HG03108 (cell line): ENCODE data around the gene CDS1.
"Not testable (repeated sequence)": the region's sequence is repeated elsewhere in the genome, so short reads cannot be mapped to it uniquely, and the experiment has no call there.

ENCODE experiments used
- ATAC-seq: cut with Tn5 transposase; IDR thresholded peaks from one replicate; pipeline ENCODE4 v1.9.1; 2021; ENCODE audit warnings: moderate library complexity; ENCODE audit not compliant: unreplicated experiment

The CDS1 gene

GRCh38 chr4:84669201-84669600 is 86.3 kb downstream of the CDS1 start:
- no peak for ATAC-seq

DNA sequence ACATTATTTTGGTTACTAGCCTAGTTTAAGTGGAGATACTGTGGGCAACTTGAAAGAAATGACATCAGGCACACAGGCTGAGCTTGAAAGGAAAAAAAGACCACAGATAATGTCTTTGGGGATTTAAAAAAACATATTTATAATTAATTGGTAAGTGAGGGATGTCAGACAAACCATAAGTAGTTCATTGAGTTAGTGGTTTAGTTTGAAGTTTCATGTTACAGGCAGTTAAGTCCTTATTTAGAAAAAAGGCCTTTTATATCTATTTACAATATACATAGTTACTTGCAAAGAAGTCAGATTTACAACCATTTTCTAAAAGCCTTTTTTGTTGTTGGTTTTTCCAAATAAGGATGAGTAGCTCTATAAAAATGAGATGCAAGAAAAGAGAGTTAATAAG is 89.2 kb downstream of the CDS1 start:
- ATAC-seq, result no peak

- ATAC-seq, result no peak
Observed at GRCh38 chr4:84673475-84674240, 90.7 kb downstream of the CDS1 start.

DNA sequence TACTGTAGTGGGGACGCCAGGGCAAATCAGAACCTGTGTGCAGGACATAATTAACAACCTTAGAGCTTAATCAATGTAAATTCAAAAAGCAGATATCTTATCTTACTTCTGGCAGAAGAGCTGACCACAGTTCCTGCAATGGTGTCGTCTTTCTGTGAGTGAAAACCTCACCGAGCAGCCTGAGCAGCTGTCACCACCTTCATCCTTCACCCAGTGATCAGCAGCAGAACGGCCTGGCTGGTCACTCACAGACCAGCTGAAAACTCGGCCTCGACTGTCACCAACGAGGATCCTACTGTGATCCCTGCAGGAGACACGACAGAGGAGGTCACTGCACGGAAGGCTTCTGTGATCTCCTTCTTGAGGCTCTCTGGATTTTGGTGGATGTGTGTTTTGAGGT is 94.2 kb downstream of the CDS1 start:
- no peak for ATAC-seq

GRCh38 chr4:84677995-84678394 is 95.1 kb downstream of the CDS1 start:
- no peak for ATAC-seq

DNA sequence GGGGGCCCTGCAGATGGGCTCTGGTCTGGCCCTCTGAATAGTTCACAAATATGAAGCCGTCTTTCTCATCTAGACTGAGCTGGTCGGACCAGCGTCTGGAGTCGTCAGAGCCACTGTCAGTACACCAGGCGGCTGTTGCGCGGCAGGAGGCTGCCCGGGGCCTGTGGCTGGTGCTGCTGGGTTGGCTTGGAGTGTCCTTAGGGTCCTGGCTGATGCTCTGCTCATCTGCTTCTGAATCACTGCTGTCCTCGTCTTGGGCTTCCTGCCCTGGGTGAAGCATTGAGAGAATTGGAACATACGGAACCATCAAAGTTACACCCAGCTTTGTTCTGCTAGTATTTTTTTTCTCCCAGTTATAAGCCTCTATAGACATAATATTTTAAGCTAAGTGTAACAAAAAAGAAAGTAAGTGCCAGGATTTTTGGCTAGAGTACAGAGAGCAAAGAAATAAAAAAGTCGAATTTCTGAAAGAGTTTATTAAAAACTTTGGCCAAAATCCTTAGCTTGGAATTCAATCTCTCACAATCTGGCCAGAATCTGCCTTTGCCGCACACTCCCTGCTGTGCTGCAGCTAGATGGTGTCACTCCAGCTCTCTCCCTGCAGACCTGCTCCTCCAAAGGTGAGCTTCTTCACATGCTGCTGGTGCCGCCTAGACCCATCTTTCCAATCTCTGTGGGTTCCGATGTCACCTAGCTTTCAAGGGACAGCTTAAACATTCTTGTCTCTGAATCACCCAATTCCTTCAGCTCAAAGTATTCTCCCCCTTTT is 96.2 kb downstream of the CDS1 start:
- ATAC-seq, result no peak

DNA sequence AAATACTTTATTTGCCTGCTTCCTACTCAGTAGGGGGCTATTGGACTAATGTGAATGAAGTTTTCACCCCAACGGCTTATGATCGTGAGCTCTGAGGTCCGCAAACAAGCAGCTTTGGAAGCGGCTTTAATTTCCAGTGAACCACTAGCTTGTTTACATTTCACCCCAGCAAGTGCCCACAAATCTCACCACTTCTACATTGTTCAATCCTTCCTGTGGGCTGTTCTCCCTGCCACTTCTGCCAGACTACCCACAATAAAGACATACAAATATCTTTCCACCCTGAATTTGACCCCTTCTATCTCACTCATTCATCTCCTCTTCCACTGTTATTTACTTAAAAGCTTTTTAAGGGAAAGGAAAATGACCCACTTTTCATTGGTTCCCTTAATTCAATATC is 98.0 kb downstream of the CDS1 start:
- no peak for ATAC-seq

GRCh38 chr4:84681486-84682274 is 98.8 kb downstream of the CDS1 start:
- ATAC-seq, result no peak

DNA sequence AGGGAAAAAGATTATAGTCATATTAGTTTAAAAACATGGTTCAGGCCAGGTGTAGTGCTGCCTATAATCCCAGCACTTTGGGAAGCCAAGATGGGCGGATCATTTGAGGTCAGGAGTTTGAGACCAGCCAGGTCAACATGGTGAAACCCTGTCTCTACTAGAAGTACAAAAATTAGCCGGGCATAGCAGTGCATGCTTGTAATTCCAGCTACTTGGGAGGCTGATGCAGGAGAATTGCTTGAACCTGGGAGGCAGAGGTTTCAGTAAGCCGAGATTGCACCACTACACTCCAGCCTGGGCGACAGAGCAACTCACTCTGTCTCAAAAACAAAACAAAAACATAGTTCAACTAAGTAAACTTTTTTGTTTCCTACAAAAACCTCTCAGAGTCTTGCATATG is 99.7 kb downstream of the CDS1 start:
- ATAC-seq, result not testable (repeated sequence)

DNA sequence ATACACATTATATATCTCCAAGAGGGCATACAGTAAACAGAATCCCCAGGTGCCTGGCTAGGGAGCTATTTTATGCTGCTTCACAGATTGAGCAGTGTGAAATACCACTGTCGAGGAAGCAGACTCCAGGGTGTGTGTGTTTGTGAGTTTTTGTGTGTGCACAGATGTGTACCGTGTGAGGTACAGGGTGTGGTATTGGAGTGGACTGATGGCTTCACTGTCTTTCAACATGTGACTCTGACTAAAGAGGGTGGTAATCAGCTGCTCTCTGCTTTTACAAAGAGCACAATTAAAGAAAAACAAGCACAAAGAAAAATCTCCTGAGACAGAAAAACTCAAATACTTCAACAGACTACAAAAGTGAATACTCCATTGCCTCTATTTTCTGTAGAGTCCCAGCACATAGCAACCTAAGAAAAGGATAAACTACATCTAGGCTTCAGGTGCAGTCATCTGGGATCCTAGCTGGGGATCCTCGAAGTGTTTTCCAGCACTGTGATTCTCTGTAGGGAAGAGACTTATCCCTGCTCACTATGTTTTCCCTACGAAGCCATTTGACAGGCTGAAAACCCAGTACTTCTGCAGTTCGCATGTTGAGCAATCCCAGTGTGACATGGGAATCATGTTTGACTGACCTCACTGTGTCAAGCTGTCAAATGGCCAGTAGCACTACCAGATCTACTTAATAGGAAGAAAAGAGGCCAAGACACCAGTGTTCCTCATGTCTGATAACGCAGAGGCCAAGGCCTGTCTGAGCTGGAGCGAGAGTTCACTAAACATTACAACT is 100.3 kb downstream of the CDS1 start:
- ATAC-seq, result no peak

- no peak for ATAC-seq
Observed at GRCh38 chr4:84684361-84684760, 101.4 kb downstream of the CDS1 start.

DNA sequence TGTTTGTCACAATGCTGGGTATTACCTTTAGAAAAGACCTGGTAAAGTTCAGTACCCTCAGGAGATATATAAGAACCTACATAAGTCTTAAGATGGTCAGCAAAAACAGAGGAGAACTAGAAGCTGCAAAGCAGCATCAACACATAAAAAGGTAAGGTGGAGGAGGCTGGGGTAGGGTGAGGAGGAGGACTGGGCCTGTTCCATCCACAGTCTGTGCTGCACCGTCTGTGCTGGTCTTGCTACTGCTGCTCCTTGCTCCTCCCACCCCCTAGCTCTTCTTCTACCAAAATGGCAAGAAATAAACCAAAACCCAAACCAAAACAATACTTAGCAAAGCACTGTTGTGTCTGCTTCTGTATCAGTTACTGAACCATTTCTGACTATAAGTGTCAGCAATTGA is 102.2 kb downstream of the CDS1 start:
- ATAC-seq, result no peak

GRCh38 chr4:84688605-84689004 is 105.7 kb downstream of the CDS1 start:
- ATAC-seq, result no peak

GRCh38 chr4:84689197-84689596 is 106.3 kb downstream of the CDS1 start:
- ATAC-seq, result no peak

DNA sequence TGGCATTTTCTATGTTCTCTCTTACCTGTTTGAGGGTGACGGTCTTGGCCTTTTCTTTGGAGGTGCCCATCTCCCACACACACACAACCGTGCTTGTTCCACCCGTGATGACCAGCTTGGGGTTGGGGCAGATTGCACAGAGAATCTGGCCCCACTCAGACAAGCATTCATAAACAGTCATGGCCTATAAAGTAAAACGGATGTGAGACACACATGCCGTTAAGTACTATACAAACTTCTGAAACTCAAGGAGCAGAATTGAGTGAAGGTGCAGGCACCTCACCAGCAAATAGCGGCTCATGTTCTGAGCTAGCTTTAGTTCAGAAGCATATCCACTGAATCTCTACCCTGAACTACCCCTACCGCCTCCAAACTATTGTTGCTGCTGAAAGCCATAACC is 107.6 kb downstream of the CDS1 start:
- ATAC-seq, result no peak

DNA sequence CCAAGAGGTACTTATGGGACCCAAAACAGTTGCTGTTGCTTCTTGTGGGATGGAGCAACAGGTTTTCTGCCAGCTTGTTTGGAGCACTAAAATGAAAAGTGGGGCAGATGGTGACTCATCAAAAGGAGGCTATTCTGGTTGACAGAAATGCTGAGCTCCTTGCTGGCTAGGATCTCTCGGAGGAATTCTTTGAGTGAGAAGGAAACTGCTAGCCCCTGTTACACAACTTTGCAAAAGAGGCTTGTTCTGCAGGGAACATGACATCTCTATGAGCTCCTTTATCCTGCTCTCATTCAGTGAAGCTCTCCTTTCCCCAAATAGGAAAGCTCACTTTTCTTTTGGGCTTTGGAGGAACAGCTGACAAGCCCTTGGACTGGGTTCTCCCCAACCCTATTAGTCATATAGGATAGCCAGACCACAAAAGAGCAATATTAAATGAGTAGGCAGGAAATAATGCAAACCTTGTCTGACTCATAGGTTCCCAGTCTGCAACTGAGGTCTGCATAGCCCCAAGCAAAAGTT is 108.3 kb downstream of the CDS1 start:
- ATAC-seq, result no peak

DNA sequence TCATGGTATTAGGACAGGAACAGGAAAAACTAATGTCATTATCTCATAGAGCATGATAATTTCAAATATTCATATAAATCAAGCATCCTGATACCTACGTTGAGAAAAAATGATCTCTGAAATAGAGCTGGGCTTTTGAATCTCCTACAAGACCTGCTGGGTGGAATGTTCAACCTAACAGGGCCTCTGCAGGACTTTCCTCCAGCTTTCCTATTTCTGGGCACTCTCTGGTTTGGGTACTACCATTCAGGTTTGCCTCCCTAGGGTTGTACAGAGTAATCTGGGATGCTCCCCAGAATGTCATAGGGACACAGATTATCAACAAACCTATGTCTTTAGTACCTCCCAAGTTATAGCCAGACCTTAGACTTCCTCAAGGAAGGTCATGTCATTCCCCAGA is 108.9 kb downstream of the CDS1 start:
- no peak for ATAC-seq

- ATAC-seq, result no peak
Observed at GRCh38 chr4:84697159-84697558, 114.2 kb downstream of the CDS1 start.

GRCh38 chr4:84697615-84698201 is 114.8 kb downstream of the CDS1 start:
- no peak for ATAC-seq

DNA sequence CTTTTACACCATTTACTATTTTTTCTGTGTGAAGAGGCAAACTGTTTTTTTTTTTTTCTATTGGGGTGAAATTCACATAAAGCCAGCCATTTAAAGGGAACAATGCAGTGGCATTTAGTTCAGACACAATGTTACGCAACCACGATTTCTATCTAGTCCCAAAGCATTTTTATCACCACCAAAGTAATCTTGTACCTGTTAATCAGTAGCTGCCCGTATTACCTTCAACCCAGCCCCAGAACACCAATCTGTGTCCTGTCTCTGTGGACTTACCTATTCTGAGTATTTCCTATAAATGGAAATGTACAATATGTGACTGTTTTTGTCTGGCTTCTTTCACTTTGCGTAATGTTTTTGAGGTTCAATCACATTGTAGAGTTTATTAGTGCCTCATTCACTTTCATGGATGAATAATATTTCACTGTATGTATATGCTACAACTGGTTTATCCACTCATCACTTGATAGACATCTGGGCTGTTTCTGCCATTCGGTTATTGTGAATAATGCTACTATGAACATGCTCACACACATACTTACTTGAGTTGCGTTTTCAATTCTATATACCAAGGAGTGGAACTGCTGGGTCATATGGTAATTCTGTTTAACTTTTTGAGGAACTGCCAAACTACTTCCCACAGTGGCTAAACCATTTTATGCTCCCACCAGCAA is 116.2 kb downstream of the CDS1 start:
- no peak for ATAC-seq
